ENCODE results near the gene PRKCB. TPM values are rescaled to one million over a fixed set of nuclear protein-coding genes. Genes with fewer than 3 reads are reported as not detected.

PRKCB gene
- polyA plus RNA-seq, 1 experiment = not detected

GRCh38 chr16:23952128-23952970, 116.6 kb downstream of the PRKCB start:
- Histone ChIP-seq H3K4me3 (ENCODE audit: low read depth, low read length) (no peak overlapping the region), H3K36me3 (ENCODE audit: control insufficient read depth, insufficient read depth, low read length) (no peaks in the 10 kb centered on the region), H3K27me3 (ENCODE audit: control insufficient read depth, insufficient read depth, low read length) (no peaks in the 10 kb centered on the region)
- peak; percentile 5 for DNase-seq (ENCODE audit: low read depth)
- TF ChIP-seq, protein P1, sequence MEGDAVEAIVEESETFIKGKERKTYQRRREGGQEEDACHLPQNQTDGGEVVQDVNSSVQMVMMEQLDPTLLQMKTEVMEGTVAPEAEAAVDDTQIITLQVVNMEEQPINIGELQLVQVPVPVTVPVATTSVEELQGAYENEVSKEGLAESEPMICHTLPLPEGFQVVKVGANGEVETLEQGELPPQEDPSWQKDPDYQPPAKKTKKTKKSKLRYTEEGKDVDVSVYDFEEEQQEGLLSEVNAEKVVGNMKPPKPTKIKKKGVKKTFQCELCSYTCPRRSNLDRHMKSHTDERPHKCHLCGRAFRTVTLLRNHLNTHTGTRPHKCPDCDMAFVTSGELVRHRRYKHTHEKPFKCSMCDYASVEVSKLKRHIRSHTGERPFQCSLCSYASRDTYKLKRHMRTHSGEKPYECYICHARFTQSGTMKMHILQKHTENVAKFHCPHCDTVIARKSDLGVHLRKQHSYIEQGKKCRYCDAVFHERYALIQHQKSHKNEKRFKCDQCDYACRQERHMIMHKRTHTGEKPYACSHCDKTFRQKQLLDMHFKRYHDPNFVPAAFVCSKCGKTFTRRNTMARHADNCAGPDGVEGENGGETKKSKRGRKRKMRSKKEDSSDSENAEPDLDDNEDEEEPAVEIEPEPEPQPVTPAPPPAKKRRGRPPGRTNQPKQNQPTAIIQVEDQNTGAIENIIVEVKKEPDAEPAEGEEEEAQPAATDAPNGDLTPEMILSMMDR (IDR thresholded peaks at IDR 0.05; ENCODE audit: insufficient read depth, low read depth, low read length) = no peak
- CTCF ChIA-PET = no interaction called here
- POLR2A ChIA-PET = no interaction called here

- TF ChIP-seq, protein P1 (IDR thresholded peaks at IDR 0.05; ENCODE audit: insufficient read depth, low read depth, low read length) = no peak
- no peaks in the 10 kb centered on the region for H3K36me3 ChIP-seq (ENCODE audit: control insufficient read depth, insufficient read depth, low read length)
- POLR2A ChIA-PET = no interaction called here
Measured at GRCh38 chr16:23952971-23953300, 117.2 kb downstream of the PRKCB start.

DNA sequence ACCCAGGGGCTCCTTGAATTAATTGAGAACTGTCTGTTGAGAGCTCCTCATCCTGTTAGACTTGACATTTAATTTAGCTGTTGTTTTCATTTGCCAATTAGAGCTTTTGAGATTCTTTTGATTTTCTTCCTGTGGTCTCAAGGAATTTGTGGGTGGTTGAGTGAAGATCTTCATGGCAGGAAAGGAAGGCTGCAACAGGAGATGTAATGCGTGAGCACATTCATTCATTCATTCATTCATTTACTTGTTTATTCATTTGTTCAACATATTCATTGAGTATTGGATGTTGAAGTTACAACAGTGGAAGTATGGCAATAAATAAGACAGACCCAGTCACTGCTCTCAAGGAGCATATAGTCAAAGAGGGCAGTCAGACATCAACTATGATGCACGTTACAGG, 117.7 kb downstream of the PRKCB start:
- TF ChIP-seq, protein P1 (IDR thresholded peaks at IDR 0.05; ENCODE audit: insufficient read depth, low read depth, low read length) = no peak
- no peak overlapping the region for H3K4me3 ChIP-seq (ENCODE audit: low read depth, low read length)
- CTCF ChIA-PET = no interaction called here
- POLR2A ChIA-PET = no interaction called here
- no peaks in the 10 kb centered on the region for H3K27me3 ChIP-seq (ENCODE audit: control insufficient read depth, insufficient read depth, low read length)
- no peaks in the 10 kb centered on the region for H3K36me3 ChIP-seq (ENCODE audit: control insufficient read depth, insufficient read depth, low read length)
- DNase-seq (ENCODE audit: low read depth) = no peak

More at GRCh38 chr16:23952971-23953300, 117.2 kb downstream of the PRKCB start:
- CTCF ChIA-PET = no interaction called here
- DNase-seq (ENCODE audit: low read depth) = no peak
- Histone ChIP-seq H3K4me3 (ENCODE audit: low read depth, low read length) (no peak overlapping the region), H3K27me3 (ENCODE audit: control insufficient read depth, insufficient read depth, low read length) (no peaks in the 10 kb centered on the region)

GRCh38 chr16:23955088-23955487, 119.3 kb downstream of the PRKCB start:
- Histone ChIP-seq H3K36me3 (ENCODE audit: control insufficient read depth, insufficient read depth, low read length) (no peaks in the 10 kb centered on the region), H3K4me3 (ENCODE audit: low read depth, low read length) (no peak overlapping the region), H3K27me3 (ENCODE audit: control insufficient read depth, insufficient read depth, low read length) (no peaks in the 10 kb centered on the region)
- ChIA-PET CTCF (interaction anchor here (0.6 kb wide), 1 partner anchor 342 kb away, joined by 3 read pairs; no protein-coding TSS in a partner anchor), POLR2A (no interaction called here)
- DNase-seq (ENCODE audit: low read depth) = no peak
- TF ChIP-seq, protein P1 (IDR thresholded peaks at IDR 0.05; ENCODE audit: insufficient read depth, low read depth, low read length) = no peak

- Histone ChIP-seq H3K27me3 (ENCODE audit: control insufficient read depth, insufficient read depth, low read length) (no peaks in the 10 kb centered on the region), H3K36me3 (ENCODE audit: control insufficient read depth, insufficient read depth, low read length) (no peaks in the 10 kb centered on the region), H3K4me3 (ENCODE audit: low read depth, low read length) (no peak overlapping the region)
- ChIA-PET POLR2A (interaction anchor here (0.6 kb wide), 1 partner anchor 65 kb away, joined by 3 read pairs; no protein-coding TSS in a partner anchor), CTCF (interaction anchor here (1.0 kb wide), 1 partner anchor 54 kb away, joined by 3 read pairs; no protein-coding TSS in a partner anchor)
- DNase-seq (ENCODE audit: low read depth) = no peak
- TF ChIP-seq, protein P1 (IDR thresholded peaks at IDR 0.05; ENCODE audit: insufficient read depth, low read depth, low read length) = no peak
Measured at GRCh38 chr16:23957287-23957686, 121.5 kb downstream of the PRKCB start.

Measured in BJ (cell line).